Caco-2 (cell line): ENCODE data around the gene TRPC4. TPM values are rescaled to one million over a fixed set of nuclear protein-coding genes. Genes with fewer than 3 reads are reported as not detected.

Experiments used
- BruUV-seq: library from RNA; stranded (reverse); fragments of 400-500 nt; replicated peaks from 2 replicates; lab custom pipeline; 2021; lab: Mats Ljungman, UMichigan
- CTCF ChIA-PET: fragments of 300-600 bp; sonication (Branson Sonifier 250); formaldehyde crosslinking; loops from one replicate; lab custom pipeline; 2022; ENCODE audit warnings: antibody characterized with exemption; lab: Charles Lee
- POLR2A ChIA-PET: fragments of 300-600 bp; sonication (Branson Sonifier 250); formaldehyde crosslinking; loops from one replicate; lab custom pipeline; 2022; ENCODE audit warnings: antibody characterized with exemption; lab: Charles Lee
- DNase-seq, 2 experiments: peaks; one replicate each; pipeline versions ENCODE4 v3.0.0 to v3.0.0-alpha.2; 2020 to 2022
- H3K27me3 ChIP-seq: replicated peaks from 2 replicates; pipeline ENCODE4 v1.6.0; 2011; ENCODE audit warnings: low read length; ENCODE audit not compliant: control insufficient read depth, insufficient read depth
- H3K36me3 ChIP-seq: 2 replicates; pipeline ENCODE4 v1.5.1; 2011; ENCODE audit warnings: low read length; ENCODE audit not compliant: control insufficient read depth, insufficient read depth
- H3K4me1 ChIP-seq: fragments of 250-450 bp; sonication (Bioruptor Pico); 2 replicates; pipeline ENCODE4 v1.5.1; 2020; ENCODE audit warnings: mild to moderate bottlenecking
- H3K4me3 ChIP-seq: 2 replicates; pipeline ENCODE4 v1.5.1; 2011; ENCODE audit warnings: low read depth, mild to moderate bottlenecking, control low read depth, low read length
- H3K9me3 ChIP-seq: fragments of 250-450 bp; sonication (Bioruptor Pico); 2 replicates; pipeline ENCODE4 v1.5.1; 2020; ENCODE audit warnings: mild to moderate bottlenecking, moderate library complexity
- H3K27ac Mint-ChIP-seq: one replicate; pipeline ENCODE4 v1.8.0; 2022; ENCODE audit warnings: mixed read lengths; ENCODE audit not compliant: unreplicated experiment
- H3K27me3 Mint-ChIP-seq: one replicate; pipeline ENCODE4 v1.8.0; 2022; ENCODE audit warnings: mixed read lengths; ENCODE audit not compliant: insufficient read depth, unreplicated experiment
- H3K36me3 Mint-ChIP-seq: one replicate; pipeline ENCODE4 v1.8.0; 2022; ENCODE audit warnings: mild to moderate bottlenecking, mixed read lengths; ENCODE audit not compliant: insufficient read depth, unreplicated experiment
- H3K4me1 Mint-ChIP-seq: one replicate; pipeline ENCODE4 v1.8.0; 2022; ENCODE audit warnings: low read depth, mixed read lengths; ENCODE audit not compliant: unreplicated experiment
- H3K4me3 Mint-ChIP-seq: one replicate; pipeline ENCODE4 v1.8.0; 2022; ENCODE audit warnings: mild to moderate bottlenecking, moderate library complexity, mixed read lengths; ENCODE audit not compliant: unreplicated experiment
- H3K9me3 Mint-ChIP-seq: one replicate; pipeline ENCODE4 v1.8.0; 2022; ENCODE audit warnings: mixed read lengths; ENCODE audit not compliant: unreplicated experiment
- intact Hi-C: fragments of 100-400 bp; cut with micrococcal nuclease; formaldehyde crosslinking; loops from one replicate; pipeline ENCODE4 v1.10.0; 2022; ENCODE audit not compliant: unreplicated experiment
- total RNA-seq: library from RNA; stranded (reverse); gene quantifications from 2 replicates; pipeline ENCODE4 v1.2.3, GENCODE V29; 2022
- TF ChIP-seq, protein P1 (sequence below), 2 experiments: fragments of 200-600 bp in 1 of 2; IDR thresholded peaks; 1 replicate in 1 of 2; 2 replicates in 1 of 2; pipeline versions ENCODE4 v1.5.1 to v1.8.0; 2011 to 2022; ENCODE audit warnings: antibody characterized with exemption in 1 of 2, control low read depth in 1 of 2, inconsistent platforms in 1 of 2, low read depth in 1 of 2, low read length in 1 of 2, mild to moderate bottlenecking in 1 of 2, moderate library complexity in 1 of 2; ENCODE audit not compliant: insufficient read depth in 1 of 2, severe bottlenecking in 1 of 2, unreplicated experiment in 1 of 2

TRPC4 gene
- total RNA-seq, 1 experiment from 2014 or later: not detected

GRCh38 chr13:37835392-37835791 is 34.2 kb downstream of the TRPC4 start:
- Mint-ChIP-seq H3K4me1 (no peaks in the 10 kb centered on the region), H3K9me3 (no peaks in the 10 kb centered on the region), H3K4me3 (no peak overlapping the region), H3K27ac (no peak overlapping the region), H3K27me3 (peaks cover 7% of the 10 kb centered on the region), H3K36me3 (no peaks in the 10 kb centered on the region)
- Histone ChIP-seq H3K36me3 (no peaks in the 10 kb centered on the region), H3K27me3 (no peaks in the 10 kb centered on the region), H3K4me1 (no peaks in the 10 kb centered on the region), H3K4me3 (no peak overlapping the region), H3K9me3 (no peaks in the 10 kb centered on the region)
- ChIA-PET CTCF (no interaction called here), POLR2A (no interaction called here)
- no TSS peak for BruUV-seq
- intact Hi-C loops: no loop called here
- no peak for DNase-seq
- TF ChIP-seq, protein P1, sequence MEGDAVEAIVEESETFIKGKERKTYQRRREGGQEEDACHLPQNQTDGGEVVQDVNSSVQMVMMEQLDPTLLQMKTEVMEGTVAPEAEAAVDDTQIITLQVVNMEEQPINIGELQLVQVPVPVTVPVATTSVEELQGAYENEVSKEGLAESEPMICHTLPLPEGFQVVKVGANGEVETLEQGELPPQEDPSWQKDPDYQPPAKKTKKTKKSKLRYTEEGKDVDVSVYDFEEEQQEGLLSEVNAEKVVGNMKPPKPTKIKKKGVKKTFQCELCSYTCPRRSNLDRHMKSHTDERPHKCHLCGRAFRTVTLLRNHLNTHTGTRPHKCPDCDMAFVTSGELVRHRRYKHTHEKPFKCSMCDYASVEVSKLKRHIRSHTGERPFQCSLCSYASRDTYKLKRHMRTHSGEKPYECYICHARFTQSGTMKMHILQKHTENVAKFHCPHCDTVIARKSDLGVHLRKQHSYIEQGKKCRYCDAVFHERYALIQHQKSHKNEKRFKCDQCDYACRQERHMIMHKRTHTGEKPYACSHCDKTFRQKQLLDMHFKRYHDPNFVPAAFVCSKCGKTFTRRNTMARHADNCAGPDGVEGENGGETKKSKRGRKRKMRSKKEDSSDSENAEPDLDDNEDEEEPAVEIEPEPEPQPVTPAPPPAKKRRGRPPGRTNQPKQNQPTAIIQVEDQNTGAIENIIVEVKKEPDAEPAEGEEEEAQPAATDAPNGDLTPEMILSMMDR (IDR thresholded peaks at IDR 0.05; ENCODE audit: insufficient read depth in 1 of 2, low read depth in 1 of 2, low read length in 1 of 2, severe bottlenecking in 1 of 2, unreplicated experiment in 1 of 2): no peak

- ChIA-PET POLR2A (no interaction called here), CTCF (no interaction called here)
- Mint-ChIP-seq H3K9me3 (no peaks in the 10 kb centered on the region), H3K36me3 (no peaks in the 10 kb centered on the region), H3K27me3 (peaks cover 7% of the 10 kb centered on the region), H3K4me1 (no peaks in the 10 kb centered on the region), H3K27ac (no peak overlapping the region), H3K4me3 (no peak overlapping the region)
- Histone ChIP-seq H3K4me3 (no peak overlapping the region), H3K9me3 (no peaks in the 10 kb centered on the region), H3K27me3 (no peaks in the 10 kb centered on the region), H3K36me3 (no peaks in the 10 kb centered on the region), H3K4me1 (no peaks in the 10 kb centered on the region)
- BruUV-seq: no TSS peak
- DNase-seq: no peak
- intact Hi-C loops: no loop called here
- TF ChIP-seq, protein P1 (IDR thresholded peaks at IDR 0.05; ENCODE audit: insufficient read depth in 1 of 2, low read depth in 1 of 2, low read length in 1 of 2, severe bottlenecking in 1 of 2, unreplicated experiment in 1 of 2): no peak
Measured at GRCh38 chr13:37833411-37833810, 36.2 kb downstream of the TRPC4 start.

DNA sequence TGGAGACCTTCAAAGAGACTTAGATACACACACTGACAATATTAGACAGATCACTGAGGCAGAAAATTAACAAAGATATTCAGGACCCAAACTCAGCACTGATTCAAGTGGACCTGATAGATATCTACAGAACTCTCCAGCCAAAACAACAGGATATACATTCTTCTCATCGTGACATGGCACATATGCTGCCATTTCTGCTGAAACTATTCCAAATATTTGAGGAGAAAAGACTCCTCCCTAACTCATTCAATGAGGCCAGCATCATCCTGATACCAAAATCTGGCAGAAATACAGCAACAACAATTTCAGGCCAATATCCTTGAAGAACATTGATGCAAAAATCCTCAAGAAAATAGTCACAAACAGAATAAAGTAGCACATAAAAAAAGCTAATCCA is 53.3 kb downstream of the TRPC4 start:
- DNase-seq: no peak
- H3K4me1 Mint-ChIP-seq: no peaks in the 10 kb centered on the region
- POLR2A ChIA-PET: no interaction called here
- BruUV-seq: no TSS peak
- H3K4me1 ChIP-seq: no peaks in the 10 kb centered on the region
- H3K36me3 Mint-ChIP-seq: no peaks in the 10 kb centered on the region
- no peaks in the 10 kb centered on the region for H3K27me3 Mint-ChIP-seq
- peaks cover 24% of the 10 kb centered on the region for H3K9me3 Mint-ChIP-seq
- H3K36me3 ChIP-seq: no peaks in the 10 kb centered on the region
- H3K4me3 ChIP-seq: no peak overlapping the region
- CTCF ChIA-PET: no interaction called here
- H3K27me3 ChIP-seq: no peaks in the 10 kb centered on the region
- no peak overlapping the region for H3K27ac Mint-ChIP-seq
- TF ChIP-seq, protein P1 (IDR thresholded peaks at IDR 0.05; ENCODE audit: insufficient read depth in 1 of 2, low read depth in 1 of 2, low read length in 1 of 2, severe bottlenecking in 1 of 2, unreplicated experiment in 1 of 2): no peak
- H3K4me3 Mint-ChIP-seq: no peak overlapping the region
- intact Hi-C loops: no loop called here
- H3K9me3 ChIP-seq: peaks cover 3% of the 10 kb centered on the region; the same call in 1 of the 2 replicates
